HCT116 (cell line): ENCODE results near the gene IQGAP3. TPM values are rescaled to one million over a fixed set of nuclear protein-coding genes. Genes with fewer than 3 reads are reported as not detected.

Experiments used
- ATAC-seq: fragments of 200-7000 bp; cut with Tn5 transposase; 2 replicates; pipeline ENCODE4 v1.9.1; 2020; ENCODE audit warnings: mild to moderate bottlenecking, moderate library complexity
- BruUV-seq: library from RNA; stranded (reverse); fragments of 400-500 nt; replicated peaks from 2 replicates; lab custom pipeline; 2021; lab: Mats Ljungman, UMichigan
- CTCF ChIA-PET: fragments of 300-600 bp; sonication (Branson Sonifier 250); formaldehyde crosslinking; loops from one replicate; lab custom pipeline; 2021; ENCODE audit warnings: antibody characterized with exemption; lab: Charles Lee
- POLR2A ChIA-PET: fragments of 300-600, 350-600 bp; sonication (Branson Sonifier 250); formaldehyde crosslinking; loops from one replicate; lab custom pipeline; 2021; ENCODE audit warnings: antibody characterized with exemption; lab: Charles Lee
- RAD21 ChIA-PET, 2 experiments: fragments of 300-600 bp; sonication (Branson Sonifier 250); formaldehyde crosslinking; loops; one replicate each; lab custom pipeline; 2023; ENCODE audit warnings: low total read pairs in 2 of 2; ENCODE audit not compliant: uncharacterized antibody in 2 of 2, unreplicated experiment in 2 of 2, low non-redundant PET in 1 of 2; lab: Charles Lee
- DNase-seq: peaks from one replicate; pipeline ENCODE4 v3.0.0-alpha.2; 2010; ENCODE audit warnings: low read depth, low spot score
- H2AFZ ChIP-seq: fragments of 200-600 bp; shearing (Covaris generic), sonication (generic); 2 replicates; pipeline ENCODE4 v1.6.1; 2017; ENCODE audit warnings: low read depth, mixed run types, mixed read lengths, antibody characterized with exemption, low read length; ENCODE audit not compliant: poor library complexity, severe bottlenecking
- H3K27ac ChIP-seq: 2 replicates; pipeline ENCODE4 v1.5.1; 2012; ENCODE audit warnings: low read depth, low read length
- H3K27me3 ChIP-seq: fragments of 200-600 bp; sonication (generic); 2 replicates; pipeline ENCODE4 v1.6.1; 2016; ENCODE audit warnings: mixed run types, low read length, mixed read lengths; ENCODE audit not compliant: insufficient read depth
- H3K36me3 ChIP-seq, 2 experiments: fragments of 200-500 bp in 1 of 2; fragments of 200-600 bp in 1 of 2; sonication (Bioruptor generic) in 1 of 2; sonication (generic) in 1 of 2; 2 replicates each; pipeline versions ENCODE4 v1.5.1 to v1.6.1; 2014 to 2016; ENCODE audit warnings: low read length in 2 of 2, inconsistent platforms in 1 of 2, mixed read lengths in 1 of 2, mixed run types in 1 of 2; ENCODE audit not compliant: insufficient read depth in 2 of 2, control insufficient read depth in 1 of 2
- H3K4me1 ChIP-seq, 2 experiments: fragments of 200-600 bp in 1 of 2; sonication (generic) in 1 of 2; 2 replicates each; pipeline versions ENCODE4 v1.5.1 to v1.6.1; 2012 to 2017; ENCODE audit warnings: low read length in 2 of 2, inconsistent platforms in 1 of 2, mild to moderate bottlenecking in 1 of 2, mixed read lengths in 1 of 2, mixed run types in 1 of 2, moderate library complexity in 1 of 2; ENCODE audit not compliant: insufficient read depth in 2 of 2, control insufficient read depth in 1 of 2
- H3K4me2 ChIP-seq: fragments of 200-600 bp; sonication (generic); 2 replicates; pipeline ENCODE4 v1.6.1; 2017; ENCODE audit warnings: mixed run types, low read length, mixed read lengths
- H3K4me3 ChIP-seq, 2 experiments: fragments of 200-600 bp in 1 of 2; sonication (generic) in 1 of 2; replicated peaks in 1 of 2; 2 replicates each; pipeline ENCODE4 v1.5.1; 2011 to 2016; ENCODE audit warnings: low read length in 2 of 2, control low read depth in 1 of 2, low read depth in 1 of 2, mild to moderate bottlenecking in 1 of 2, mixed read lengths in 1 of 2, mixed run types in 1 of 2
- H3K79me2 ChIP-seq: fragments of 200-600 bp; sonication (generic); 2 replicates; pipeline ENCODE4 v1.6.1; 2017; ENCODE audit warnings: mild to moderate bottlenecking, mixed run types, low read length, moderate library complexity, mixed read lengths; ENCODE audit not compliant: insufficient read depth
- H3K9ac ChIP-seq: fragments of 200-600 bp; sonication (generic); 2 replicates; pipeline ENCODE4 v1.6.1; 2016; ENCODE audit warnings: low read length, mixed read lengths
- H3K9me2 ChIP-seq: fragments of 200-600 bp; sonication (generic), shearing (Covaris generic); 2 replicates; pipeline ENCODE4 v1.6.1; 2017; ENCODE audit warnings: mixed run types, mild to moderate bottlenecking, moderate library complexity; ENCODE audit not compliant: insufficient read depth
- H3K9me3 ChIP-seq, 2 experiments: fragments of 200-500 bp in 1 of 2; fragments of 200-600 bp in 1 of 2; sonication (Bioruptor generic) in 1 of 2; sonication (generic) in 1 of 2; 2 replicates each; pipeline ENCODE4 v1.6.1; 2014 to 2017; ENCODE audit warnings: low read length in 2 of 2, mixed read lengths in 2 of 2, inconsistent platforms in 1 of 2, low read depth in 1 of 2, mild to moderate bottlenecking in 1 of 2, mixed run types in 1 of 2, moderate library complexity in 1 of 2; ENCODE audit not compliant: control insufficient read depth in 1 of 2, insufficient read depth in 1 of 2
- H4K20me1 ChIP-seq: fragments of 200-600 bp; sonication (generic), shearing (Covaris generic); 2 replicates; pipeline ENCODE4 v1.6.1; 2017; ENCODE audit warnings: mixed run types, mild to moderate bottlenecking, moderate library complexity; ENCODE audit not compliant: insufficient read depth
- EGR1 ChIP-seq: IDR thresholded peaks from 2 replicates; pipeline ENCODE4 v1.6.1; 2012; ENCODE audit warnings: low read depth
- EZH2phosphoT487 ChIP-seq: fragments of 200-600 bp; IDR thresholded peaks from 2 replicates; pipeline ENCODE4 v1.6.1; 2018; ENCODE audit warnings: antibody characterized with exemption, borderline replicate concordance
- JUND ChIP-seq: IDR thresholded peaks from 2 replicates; pipeline ENCODE4 v1.6.1; 2012
- POLR2AphosphoS5 ChIP-seq: IDR thresholded peaks from 2 replicates; pipeline ENCODE4 v1.6.1; 2011; ENCODE audit warnings: mild to moderate bottlenecking, low read depth, low read length, moderate library complexity
- SIN3A ChIP-seq: IDR thresholded peaks from 2 replicates; pipeline ENCODE4 v1.6.1; 2012; ENCODE audit warnings: low read depth
- SRF ChIP-seq: IDR thresholded peaks from 2 replicates; pipeline ENCODE4 v1.6.1; 2012; ENCODE audit warnings: low read depth
- TCF7L2 ChIP-seq: IDR thresholded peaks from 2 replicates; pipeline ENCODE4 v1.7.0; 2011; ENCODE audit warnings: borderline replicate concordance, inconsistent platforms; ENCODE audit not compliant: insufficient read depth, insufficient read length; ENCODE audit errors: extremely low read depth
- YY1 ChIP-seq: IDR thresholded peaks from 2 replicates; pipeline ENCODE4 v1.6.1; 2011; ENCODE audit warnings: low read length, low read depth, moderate library complexity, mild to moderate bottlenecking; ENCODE audit not compliant: insufficient replicate concordance; ENCODE audit errors: extremely low read depth
- ZFX ChIP-seq: fragments of 450-650 bp; IDR thresholded peaks from 2 replicates; pipeline ENCODE4 v1.6.1; 2017
- ZNF274 ChIP-seq: fragments of 200-500 bp; sonication (Bioruptor generic); IDR thresholded peaks from 2 replicates; pipeline ENCODE4 v1.6.1; 2014; ENCODE audit warnings: mild to moderate bottlenecking, low read depth, low read length, inconsistent platforms
- intact Hi-C: fragments of 100-400 bp; cut with micrococcal nuclease; formaldehyde crosslinking; loops from 2 replicates; pipeline ENCODE4 v1.10.0; 2022
- total RNA-seq: library from RNA; stranded (reverse); gene quantifications from one replicate; pipeline ENCODE4 v1.2.1, GENCODE V29; 2021; ENCODE audit not compliant: unreplicated experiment

IQGAP3 gene
- total RNA-seq, 1 experiment from 2014 or later, result 38.8 TPM

DNA sequence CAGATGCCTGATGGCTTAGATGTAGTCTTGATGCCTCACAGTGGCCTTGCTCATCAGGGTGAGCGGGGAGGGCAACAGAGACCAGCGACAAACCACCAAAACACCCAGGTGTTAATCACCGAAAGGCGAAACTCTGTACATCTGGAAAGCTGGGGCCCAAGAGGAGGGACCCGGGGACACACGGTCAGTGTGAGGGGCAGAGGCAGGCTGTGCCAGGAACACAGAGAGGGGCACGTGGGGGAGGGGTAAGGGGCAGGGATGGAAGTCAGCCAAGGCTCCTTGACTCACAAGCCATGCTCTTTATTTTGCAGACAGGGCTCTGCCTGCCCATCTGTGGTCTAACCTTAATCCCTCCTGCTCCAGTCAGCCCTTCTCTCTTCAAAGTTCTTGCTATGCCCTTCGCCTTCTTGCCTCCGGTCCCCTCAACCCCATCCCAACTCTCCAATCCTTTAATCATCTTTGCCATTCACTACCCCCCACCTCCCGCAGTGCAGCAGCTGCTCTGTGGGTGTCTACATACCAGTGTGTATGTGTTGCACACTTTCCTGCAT lies 76.1 kb downstream of the IQGAP3 start:
- Histone ChIP-seq H3K27ac (no peak overlapping the region), H3K27me3 (no peaks in the 10 kb centered on the region), H4K20me1 (no peaks in the 10 kb centered on the region; the same call in 1 of the 2 replicates), H3K4me1 (peaks cover 26 to 70% of the 10 kb centered on the region in 2 experiments), H3K4me2 (peak overlapping the region; percentile 34), H3K9me2 (no peaks in the 10 kb centered on the region), H3K36me3 (no peaks in the 10 kb centered on the region), H2AFZ (no peak overlapping the region), H3K79me2 (peaks cover 91% of the 10 kb centered on the region), H3K4me3 (no peak overlapping the region), H3K9me3 (no peaks in the 10 kb centered on the region), H3K9ac (0 out of 2 replicates have a peak overlapping the region, but pooled peaks have one; percentile 16)
- ATAC-seq, result no peak
- ChIA-PET RAD21 (no interaction called here), CTCF (interaction anchor here (1.2 kb wide), 1 partner anchor 16 kb away, joined by 5 read pairs; no protein-coding TSS in a partner anchor), POLR2A (no interaction called here)
- no peak for DNase-seq
- BruUV-seq, result no TSS peak
- TF ChIP-seq JUND (no peak), SRF (no peak), SIN3A (no peak), EGR1 (no peak), POLR2AphosphoS5 (no peak), TCF7L2 (no peak)
- intact Hi-C loops, result no loop called here

DNA sequence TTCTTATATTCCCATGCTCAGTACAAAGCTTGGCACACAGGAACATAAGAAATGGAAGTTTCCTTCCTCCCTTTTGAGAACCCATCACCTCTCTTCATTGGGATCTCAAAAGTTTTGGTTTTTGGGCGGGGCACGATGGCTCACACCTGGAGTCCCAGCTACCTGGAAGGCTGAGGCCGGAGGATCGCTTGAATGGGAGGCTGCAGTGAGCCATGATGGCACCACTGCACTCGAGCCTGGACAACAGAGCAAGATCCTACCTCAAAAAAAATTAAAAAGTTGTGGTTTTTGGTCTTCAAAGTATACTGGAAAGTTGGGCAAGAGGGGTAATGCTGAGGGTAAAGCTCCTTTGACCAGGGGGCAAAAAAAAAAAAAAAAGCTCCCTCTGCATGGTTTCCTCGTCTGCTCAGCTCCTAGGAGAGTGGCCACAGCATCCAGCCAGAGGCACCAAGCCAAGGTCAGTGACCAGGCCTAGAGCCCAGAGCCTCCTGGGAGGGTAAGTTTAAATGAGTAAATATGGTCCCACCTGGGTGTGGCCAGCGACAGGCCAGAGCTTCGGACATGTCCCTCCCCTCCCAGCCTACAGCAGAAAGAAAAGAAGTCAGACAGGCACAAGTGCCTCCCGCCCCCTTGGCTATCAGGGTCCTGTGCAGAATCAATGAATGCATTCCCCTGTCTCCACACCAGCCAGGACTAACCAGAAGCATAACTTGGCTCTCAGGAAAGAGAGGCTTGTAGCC lies 76.8 kb downstream of the IQGAP3 start:
- TF ChIP-seq EZH2phosphoT487 (no peak), YY1 (no peak), ZFX (no peak), JUND (no peak), ZNF274 (no peak)
- DNase-seq (no peak), ATAC-seq (no peak)
- Histone ChIP-seq H3K27me3 (no peaks in the 10 kb centered on the region), H3K27ac (no peak overlapping the region), H4K20me1 (no peaks in the 10 kb centered on the region; the same call in 1 of the 2 replicates), H2AFZ (no peak overlapping the region), H3K79me2 (peaks cover 99% of the 10 kb centered on the region), H3K9me3 (no peaks in the 10 kb centered on the region), H3K4me2 (peak overlapping the region; percentile 34; the same call in 1 of the 2 replicates), H3K9me2 (no peaks in the 10 kb centered on the region), H3K4me3 (no peak overlapping the region), H3K9ac (no peak overlapping the region), H3K4me1 (peaks cover 34 to 72% of the 10 kb centered on the region in 2 experiments), H3K36me3 (no peaks in the 10 kb centered on the region)
- ChIA-PET POLR2A (no interaction called here), RAD21 (interaction anchor here in 1 of 2 experiments (0.6 kb wide), 1 partner anchor 136 kb away, joined by 3 read pairs; no protein-coding TSS in a partner anchor), CTCF (interaction anchor here (0.6 kb wide), 1 partner anchor 15 kb away, joined by 3 read pairs; no protein-coding TSS in a partner anchor)
- intact Hi-C loops, result no loop called here
- no TSS peak for BruUV-seq
